Measurements from ENCODE around the gene RFFL.
A peak's percentile ranks its signal among the peaks of the same experiment; 100 is the strongest.
"Not testable (repeated sequence)": the region's sequence is repeated elsewhere in the genome, so short reads cannot be mapped to it uniquely, and the experiment has no call there.

The RFFL gene

DNA sequence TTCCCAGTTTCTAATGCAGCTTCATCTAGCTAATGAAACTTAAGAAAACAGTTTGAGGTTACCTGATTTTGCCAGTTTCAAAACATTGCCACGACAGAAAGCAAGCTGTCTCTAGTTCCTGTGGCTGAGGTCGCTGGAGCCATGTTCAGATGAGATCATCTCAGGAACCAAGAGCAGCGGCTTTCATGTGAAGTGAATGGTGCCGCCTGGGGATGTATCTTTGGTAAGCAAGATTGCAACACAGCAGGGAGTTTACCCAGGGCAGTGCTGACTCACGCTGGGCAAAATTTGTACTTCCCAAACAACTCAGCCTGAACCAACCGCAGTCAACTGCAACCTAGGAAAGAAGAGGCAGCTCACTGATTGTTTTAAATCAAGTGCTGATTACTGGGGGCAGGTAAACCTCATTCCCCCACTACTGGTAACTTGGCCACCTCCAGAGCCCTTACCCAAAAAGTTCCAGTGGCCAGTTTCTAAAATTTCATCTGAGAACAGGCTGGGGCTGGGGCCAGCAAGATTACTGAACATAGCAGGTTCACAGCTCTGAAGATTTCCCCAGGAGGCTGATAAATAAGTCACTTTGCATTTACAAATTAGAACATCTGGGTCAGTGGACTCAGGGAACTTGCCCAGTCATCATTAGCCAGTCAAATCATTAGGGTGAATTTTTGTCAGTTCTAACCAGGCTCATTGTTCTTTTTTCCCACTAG, at the start of gene RFFL:
TSS of gene RFFL (minus strand) at position 194 of the 710 bp plus-strand sequence. CDS start 37,154 bp downstream, outside the sequence.
- DNase-seq (ENCODE audit: low read depth) = peak; percentile 97

- DNase-seq (ENCODE audit: low read depth) = not testable (repeated sequence)
Observed at GRCh38 chr17:35110791-35111190, 47.3 kb upstream of the RFFL start.

DNA sequence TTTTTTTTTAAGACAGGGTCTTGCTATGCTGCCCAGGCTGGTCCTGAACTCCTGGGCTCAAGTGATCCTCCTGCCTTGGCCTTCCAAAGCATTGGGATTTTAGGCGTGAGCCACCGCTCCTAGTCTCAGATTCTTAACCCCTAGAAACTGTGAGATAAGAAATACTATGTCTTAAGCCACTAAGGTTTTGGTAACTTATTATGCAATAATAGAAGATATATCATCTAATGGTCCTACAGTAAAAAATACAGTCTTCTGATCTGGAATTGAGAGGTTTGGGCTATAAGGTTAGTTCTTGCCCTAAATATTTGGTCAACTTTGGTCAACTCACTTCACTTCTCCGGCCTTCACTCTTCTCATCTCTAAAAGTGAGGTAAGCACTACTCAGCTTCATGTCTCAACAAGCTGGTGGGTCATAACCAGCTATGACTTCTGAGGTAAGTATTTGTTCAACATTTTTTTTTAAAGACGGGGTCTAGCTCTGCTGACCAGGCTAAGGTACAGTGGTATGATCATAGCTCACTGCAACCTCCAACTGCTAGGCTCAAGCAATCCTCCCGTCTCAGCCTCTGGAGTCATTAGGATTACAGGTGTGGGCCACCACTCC, 41.4 kb upstream of the RFFL start:
- DNase-seq (ENCODE audit: low read depth) = no peak

DNA sequence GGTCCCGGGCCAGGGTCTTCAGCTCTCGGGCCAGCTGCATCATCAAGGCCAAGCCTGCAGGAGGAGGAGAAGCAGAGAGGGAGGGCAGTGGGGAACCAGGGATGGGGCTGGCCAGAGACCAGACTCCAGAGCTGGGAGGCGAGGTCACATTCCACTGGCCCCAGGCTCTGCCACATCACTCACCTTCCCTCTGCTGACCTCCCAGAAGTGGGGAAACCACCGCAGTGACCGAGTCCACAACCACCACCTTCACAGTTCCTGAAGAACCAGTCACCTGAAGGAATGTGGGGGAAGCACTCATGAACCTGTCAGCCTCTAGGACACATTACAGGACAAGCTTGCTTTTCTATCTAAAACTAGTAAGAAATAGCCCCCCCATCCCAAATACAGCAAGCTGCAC, 39.8 kb upstream of the RFFL start:
- DNase-seq (ENCODE audit: low read depth) = no peak

DNA sequence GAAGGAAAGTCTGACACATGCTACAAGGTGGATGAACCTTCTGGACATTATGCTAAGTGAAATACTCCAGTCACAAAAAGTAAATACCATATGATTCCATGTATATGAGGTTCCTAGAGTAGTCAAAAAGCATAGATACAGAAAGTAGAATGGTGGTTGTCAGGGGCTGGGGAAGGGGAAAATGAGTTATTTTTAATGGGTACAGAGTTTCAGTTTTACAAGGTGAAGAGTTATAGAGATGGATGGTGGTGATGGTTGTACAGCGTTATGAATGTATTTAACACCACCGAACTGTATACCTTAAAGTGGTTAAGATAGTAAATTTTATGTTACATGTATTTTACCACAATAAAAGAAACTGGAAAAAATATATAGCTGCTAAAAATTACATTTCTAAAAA, 38.2 kb upstream of the RFFL start:
- DNase-seq (ENCODE audit: low read depth) = no peak

- no peak for DNase-seq (ENCODE audit: low read depth)
Observed at GRCh38 chr17:35101036-35101435, 37.5 kb upstream of the RFFL start.

GRCh38 chr17:35099908-35100307, 36.4 kb upstream of the RFFL start:
- DNase-seq (ENCODE audit: low read depth) = no peak

GRCh38 chr17:35097776-35098175, 34.3 kb upstream of the RFFL start:
- DNase-seq (ENCODE audit: low read depth) = no peak

GRCh38 chr17:35095741-35096140, 32.2 kb upstream of the RFFL start:
- DNase-seq (ENCODE audit: low read depth) = no peak

GRCh38 chr17:35094902-35095301, 31.4 kb upstream of the RFFL start:
- peak; percentile 87 for DNase-seq (ENCODE audit: low read depth)

GRCh38 chr17:35090707-35091106, 27.2 kb upstream of the RFFL start:
- not testable (repeated sequence) for DNase-seq (ENCODE audit: low read depth)

GRCh38 chr17:35089586-35090296, 26.2 kb upstream of the RFFL start:
- DNase-seq (ENCODE audit: low read depth) = no peak

- peak; percentile 66 for DNase-seq (ENCODE audit: low read depth)
Observed at GRCh38 chr17:35088881-35089585, 25.5 kb upstream of the RFFL start.

DNA sequence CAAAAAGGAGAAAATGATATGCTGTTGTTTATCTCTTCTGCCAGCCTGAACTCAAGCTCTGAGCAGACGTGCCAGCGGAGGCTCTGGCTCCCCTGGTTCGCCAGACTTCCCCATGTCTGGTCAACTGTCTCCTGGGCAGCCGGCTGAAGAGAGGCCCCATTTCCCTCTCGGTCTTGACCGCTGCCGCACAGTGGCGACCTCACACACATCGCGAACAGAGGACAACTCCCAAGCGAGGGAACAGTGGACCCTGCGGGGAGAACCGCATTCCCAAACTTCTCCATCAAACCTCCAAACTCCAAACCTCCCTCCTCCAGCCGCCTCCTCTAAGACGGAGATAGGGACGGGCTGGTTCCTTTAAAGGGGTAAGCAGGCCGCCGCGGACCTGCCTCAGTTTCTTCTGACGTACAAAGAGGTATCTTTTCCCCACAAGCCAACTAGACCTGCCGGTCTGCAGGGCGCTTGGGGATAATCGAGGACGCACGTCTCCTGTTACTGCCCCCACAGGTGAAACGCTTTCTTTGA, 24.9 kb upstream of the RFFL start:
- peak; percentile 25 for DNase-seq (ENCODE audit: low read depth)

DNA sequence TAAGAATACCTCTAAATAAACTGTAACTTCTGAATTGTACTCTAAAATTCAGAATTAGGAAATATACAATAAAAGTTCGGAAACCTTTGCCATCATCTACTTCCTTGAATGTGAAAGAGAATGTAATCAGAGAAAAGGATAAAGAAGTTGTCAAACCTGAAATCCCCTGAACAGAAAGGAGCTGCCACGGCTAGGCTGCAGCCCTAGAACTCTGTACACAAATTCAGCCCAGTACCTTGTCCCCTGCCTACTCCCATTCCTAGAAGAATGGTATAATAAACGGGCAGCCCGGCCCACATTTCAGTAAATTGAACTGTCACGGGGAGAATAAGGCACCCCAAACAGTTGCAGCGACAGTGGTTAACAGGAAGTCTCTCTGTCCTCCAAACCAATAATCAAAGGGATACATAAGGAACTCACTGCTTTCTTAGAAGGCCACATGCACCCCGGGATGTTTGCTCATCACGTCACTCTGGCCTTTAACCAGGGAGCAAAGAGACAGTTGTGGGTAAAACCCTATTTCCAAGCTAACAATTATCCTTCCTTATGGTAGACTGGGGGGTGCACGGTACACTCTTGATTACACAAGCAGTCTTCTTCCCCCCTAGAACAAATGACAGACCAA, 24.3 kb upstream of the RFFL start:
- no peak for DNase-seq (ENCODE audit: low read depth)

- no peak for DNase-seq (ENCODE audit: low read depth)
Observed at GRCh38 chr17:35086931-35087573, 23.5 kb upstream of the RFFL start.

- no peak for DNase-seq (ENCODE audit: low read depth)
Observed at GRCh38 chr17:35086164-35086563, 22.7 kb upstream of the RFFL start.

- DNase-seq (ENCODE audit: low read depth) = no peak
Observed at GRCh38 chr17:35084987-35085386, 21.5 kb upstream of the RFFL start.

DNA sequence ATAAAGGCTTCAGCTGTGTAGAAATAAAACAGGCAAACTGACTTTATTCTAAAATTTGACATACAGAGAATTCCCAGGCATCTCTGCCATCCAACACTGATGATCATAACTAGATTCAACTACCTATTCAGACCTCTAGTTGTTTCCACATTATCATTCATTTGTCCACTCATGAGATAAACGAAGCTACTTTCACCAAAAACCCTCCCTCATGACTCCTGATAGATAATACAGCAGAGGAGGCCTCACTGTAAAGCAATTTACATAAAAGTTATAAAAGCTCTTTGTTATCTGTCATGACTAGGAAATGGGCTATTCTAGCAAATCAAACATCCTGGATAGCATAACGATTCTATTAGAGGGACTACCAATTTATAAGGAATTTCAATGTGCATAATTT, 19.6 kb upstream of the RFFL start:
- DNase-seq (ENCODE audit: low read depth) = no peak

DNA sequence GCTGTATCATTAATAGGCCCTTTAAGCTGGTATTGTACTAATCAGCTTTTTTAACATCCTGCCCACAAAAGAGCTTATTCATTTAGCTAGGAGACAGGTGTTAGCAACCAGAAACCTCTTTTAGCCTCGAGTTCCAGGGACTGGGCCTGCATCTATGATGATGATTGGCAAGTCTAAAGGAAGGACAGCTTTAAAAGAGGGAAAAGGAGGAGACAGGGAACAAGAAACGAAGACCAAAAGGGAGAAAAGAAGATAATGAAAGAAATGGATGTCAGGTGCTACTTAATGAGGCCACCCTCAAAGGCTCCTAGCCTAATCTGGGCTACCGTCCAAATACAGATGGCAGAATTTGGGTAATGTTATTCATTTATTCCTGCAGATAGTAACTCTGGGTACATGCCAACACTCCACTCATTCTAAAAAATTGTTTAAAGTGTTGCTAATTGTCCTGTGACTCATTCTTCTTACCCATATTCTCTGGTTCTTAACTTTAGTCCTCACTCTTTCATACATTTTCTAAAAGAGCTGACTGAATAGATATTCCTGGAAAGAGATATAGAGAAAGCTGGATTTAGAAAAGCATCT, 18.7 kb upstream of the RFFL start:
- DNase-seq (ENCODE audit: low read depth) = peak; percentile 50

DNA sequence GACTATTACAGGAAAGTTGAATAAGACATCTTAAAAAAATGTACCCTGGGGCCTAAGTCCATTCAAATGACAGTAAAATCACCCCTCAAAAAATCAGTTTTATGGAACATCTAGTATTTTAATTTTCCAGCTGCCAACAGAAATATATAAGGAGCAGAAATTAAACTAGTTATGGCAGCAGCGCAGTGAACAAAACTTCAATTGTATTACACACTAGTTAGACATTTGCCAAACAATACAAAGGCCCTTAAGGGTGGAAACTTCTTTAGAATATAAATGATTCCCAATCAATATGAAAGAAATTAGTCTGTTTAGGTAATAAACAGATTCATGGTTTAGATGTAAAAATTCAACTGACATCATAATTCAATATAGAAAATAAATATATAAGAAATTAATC, 18.1 kb upstream of the RFFL start:
- DNase-seq (ENCODE audit: low read depth) = no peak

Measured in stromal cell of bone marrow (primary cell).